ENCODE results near the gene LRRC47.

GRCh38 chr1:3747903-3748302 lies 48.4 kb downstream of the LRRC47 start:
- TF ChIP-seq CTCF (IDR thresholded peaks at IDR 0.05) = no peak
- no peak for TF ChIP-seq POLR2A (IDR thresholded peaks at IDR 0.05)
